GM21528 (cell line): ENCODE data around the gene PPFIBP1.
"Not testable (repeated sequence)": the region's sequence is repeated elsewhere in the genome, so short reads cannot be mapped to it uniquely, and the experiment has no call there.

Source experiments
- ATAC-seq: cut with Tn5 transposase; IDR thresholded peaks from one replicate; pipeline ENCODE4 v1.9.1; 2021; ENCODE audit warnings: mild to moderate bottlenecking, moderate library complexity; ENCODE audit not compliant: unreplicated experiment, low FRiP score

The PPFIBP1 gene

GRCh38 chr12:27537855-27538675 is 14.1 kb downstream of the PPFIBP1 start:
- no peak for ATAC-seq

- no peak for ATAC-seq
Observed at GRCh38 chr12:27539191-27539631, 15.2 kb downstream of the PPFIBP1 start.

- no peak for ATAC-seq
Observed at GRCh38 chr12:27541031-27541719, 17.2 kb downstream of the PPFIBP1 start.

GRCh38 chr12:27542628-27543027 is 18.6 kb downstream of the PPFIBP1 start:
- ATAC-seq, result no peak

- ATAC-seq, result not testable (repeated sequence)
Observed at GRCh38 chr12:27544858-27545257, 20.9 kb downstream of the PPFIBP1 start.

- no peak for ATAC-seq
Observed at GRCh38 chr12:27545665-27546064, 21.7 kb downstream of the PPFIBP1 start.

GRCh38 chr12:27547592-27547991 is 23.6 kb downstream of the PPFIBP1 start:
- no peak for ATAC-seq

- no peak for ATAC-seq
Observed at GRCh38 chr12:27548301-27549199, 24.5 kb downstream of the PPFIBP1 start.

- no peak for ATAC-seq
Observed at GRCh38 chr12:27549236-27549800, 25.3 kb downstream of the PPFIBP1 start.

GRCh38 chr12:27549801-27550652 is 26.0 kb downstream of the PPFIBP1 start:
- no peak for ATAC-seq

- no peak for ATAC-seq
Observed at GRCh38 chr12:27550653-27550975, 26.6 kb downstream of the PPFIBP1 start.

GRCh38 chr12:27551172-27551840 is 27.3 kb downstream of the PPFIBP1 start:
- ATAC-seq, result no peak

- no peak for ATAC-seq
Observed at GRCh38 chr12:27552235-27552634, 28.2 kb downstream of the PPFIBP1 start.

GRCh38 chr12:27552886-27553560 is 29.0 kb downstream of the PPFIBP1 start:
- ATAC-seq, result no peak

GRCh38 chr12:27553941-27554340 is 29.9 kb downstream of the PPFIBP1 start:
- no peak for ATAC-seq

- ATAC-seq, result no peak
Observed at GRCh38 chr12:27554421-27555186, 30.6 kb downstream of the PPFIBP1 start.

GRCh38 chr12:27555361-27555760 is 31.4 kb downstream of the PPFIBP1 start:
- ATAC-seq, result no peak
